CD14-positive monocyte (primary cell): ENCODE data around the gene PRR23B. TPM values are rescaled to one million over a fixed set of nuclear protein-coding genes. Genes with fewer than 3 reads are reported as not detected.

ENCODE experiments used
- DNase-seq, 3 donors: peaks; one replicate each; pipeline ENCODE4 v3.0.0-alpha.2; 2011 to 2022
- H2AFZ ChIP-seq: 2 replicates; pipeline ENCODE4 v1.6.0; 2012; ENCODE audit warnings: mild to moderate bottlenecking, low read depth, low read length, inconsistent platforms; ENCODE audit not compliant: insufficient read depth, poor library complexity, severe bottlenecking
- H3K27ac ChIP-seq, 2 donors: 1 replicate in 1 of 2; 2 replicates in 1 of 2; pipeline ENCODE4 v1.5.1; 2012 to 2013; ENCODE audit warnings: low read length in 2 of 2, control low read depth in 1 of 2, inconsistent platforms in 1 of 2, low read depth in 1 of 2, mild to moderate bottlenecking in 1 of 2
- H3K27me3 ChIP-seq, 2 donors: one replicate each; pipeline versions ENCODE4 v1.6.0 to v1.6.1; 2011 to 2013; ENCODE audit warnings: low read length in 2 of 2; ENCODE audit not compliant: control insufficient read depth in 2 of 2, insufficient read depth in 2 of 2
- H3K36me3 ChIP-seq, 2 donors: replicated peaks in 1 of 2; 1 replicate in 1 of 2; 2 replicates in 1 of 2; pipeline versions ENCODE4 v1.5.1 to v1.6.1; 2012 to 2013; ENCODE audit warnings: low read length in 2 of 2, control low read depth in 1 of 2, inconsistent platforms in 1 of 2, mild to moderate bottlenecking in 1 of 2; ENCODE audit not compliant: insufficient read depth in 2 of 2, control insufficient read depth in 1 of 2
- H3K4me1 ChIP-seq, 2 donors: 1 replicate in 1 of 2; 2 replicates in 1 of 2; pipeline versions ENCODE4 v1.5.1 to v1.6.1; 2012 to 2013; ENCODE audit warnings: low read length in 2 of 2, control low read depth in 1 of 2, inconsistent platforms in 1 of 2, mild to moderate bottlenecking in 1 of 2, moderate library complexity in 1 of 2; ENCODE audit not compliant: insufficient read depth in 2 of 2, control insufficient read depth in 1 of 2
- H3K4me2 ChIP-seq: replicated peaks from 2 replicates; pipeline ENCODE3; 2012; ENCODE audit warnings: low read length, moderate library complexity, mild to moderate bottlenecking; ENCODE audit not compliant: poor library complexity, severe bottlenecking; ENCODE audit errors: extremely low read depth
- H3K4me3 ChIP-seq, 3 experiments: fragments of 200-600 bp in 1 of 3; sonication (generic) in 1 of 3; replicated peaks in 1 of 3; 1 replicate in 2 of 3; 2 replicates in 1 of 3; pipeline ENCODE4 v1.5.1; 2011 to 2013; ENCODE audit warnings: low read length in 3 of 3, mild to moderate bottlenecking in 3 of 3, control low read depth in 2 of 3, low read depth in 2 of 3, inconsistent platforms in 1 of 3, moderate library complexity in 1 of 3
- H3K79me2 ChIP-seq: 2 replicates; pipeline ENCODE4 v1.6.0; 2012; ENCODE audit warnings: mild to moderate bottlenecking, control low read depth, inconsistent platforms, low read length, moderate library complexity; ENCODE audit not compliant: insufficient read depth
- H3K9ac ChIP-seq: 2 replicates; pipeline ENCODE4 v1.6.0; 2017; ENCODE audit warnings: low read length, mild to moderate bottlenecking; ENCODE audit not compliant: insufficient read depth, poor library complexity, severe bottlenecking
- H3K9me3 ChIP-seq, 2 donors: replicated peaks in 1 of 2; 1 replicate in 1 of 2; 2 replicates in 1 of 2; pipeline versions ENCODE4 v1.5.1 to v1.6.1; 2012 to 2013; ENCODE audit warnings: low read length in 2 of 2, control low read depth in 1 of 2; ENCODE audit not compliant: control insufficient read depth in 1 of 2, insufficient read depth in 1 of 2
- H4K20me1 ChIP-seq: 2 replicates; pipeline ENCODE4 v1.6.0; 2012; ENCODE audit warnings: mild to moderate bottlenecking, low read length, control low read depth, moderate library complexity; ENCODE audit not compliant: insufficient read depth
- H3K27ac Mint-ChIP-seq, 7 donors: one replicate each; pipeline ENCODE4 v1.8.0; 2020; ENCODE audit warnings: mild to moderate bottlenecking in 7 of 7, mixed read lengths in 7 of 7, moderate library complexity in 6 of 7, inconsistent platforms in 2 of 7
- H3K27me3 Mint-ChIP-seq, 3 donors: one replicate each; pipeline ENCODE4 v1.8.0; 2021 to 2022; ENCODE audit warnings: low read depth in 3 of 3, mild to moderate bottlenecking in 3 of 3, mixed read lengths in 3 of 3, moderate library complexity in 3 of 3, inconsistent platforms in 1 of 3
- H3K36me3 Mint-ChIP-seq, 2 donors: one replicate each; pipeline ENCODE4 v1.8.0; 2020; ENCODE audit warnings: mixed read lengths in 2 of 2, inconsistent platforms in 1 of 2, mild to moderate bottlenecking in 1 of 2
- H3K4me1 Mint-ChIP-seq: one replicate; pipeline ENCODE4 v1.8.0; 2020; ENCODE audit warnings: mild to moderate bottlenecking, mixed read lengths
- H3K4me3 Mint-ChIP-seq, 2 donors: one replicate each; pipeline ENCODE4 v1.8.0; 2020; ENCODE audit warnings: mild to moderate bottlenecking in 2 of 2, mixed read lengths in 2 of 2, moderate library complexity in 1 of 2
- H3K9me3 Mint-ChIP-seq, 7 donors: one replicate each; pipeline ENCODE4 v1.8.0; 2020 to 2022; ENCODE audit warnings: mixed read lengths in 7 of 7, mild to moderate bottlenecking in 6 of 7, moderate library complexity in 6 of 7, inconsistent platforms in 2 of 7
- CTCF ChIP-seq: fragments of 200-600 bp; IDR thresholded peaks from one replicate; pipeline ENCODE4 v1.8.0; 2022; ENCODE audit warnings: antibody characterized with exemption, mild to moderate bottlenecking
- WGBS: methylation state at CpG from one replicate; pipeline ENCODE4 v1.1.5; 2013; ENCODE audit warnings: missing lambda C conversion rate; ENCODE audit not compliant: insufficient coverage; 5-methylcytosine and 5-hydroxymethylcytosine counted together
- intact Hi-C, 2 donors: fragments of 100-400 bp; cut with micrococcal nuclease; formaldehyde crosslinking; loops; one replicate each; pipeline versions ENCODE4 v1.15.0 to v1.15.1; 2023
- polyA plus RNA-seq, 3 donors: library from polyadenylated mRNA; depleted of rRNA in 1 of 3; unstranded in 2 of 3; stranded (reverse) in 1 of 3; fragments of 300-500 nt in 2 of 3; fragments of >200 nt in 1 of 3; fragmentation: Illumina TruSeq in 2 of 3; gene quantifications; 1 replicate in 2 of 3; 2 replicates in 1 of 3; pipeline ENCODE4 v1.2.3, GENCODE V29; 2012 to 2021

The PRR23B gene
- polyA plus RNA-seq, 3 donors: not detected

- H3K9me3 ChIP-seq: no peaks in the 10 kb centered on the region
- no peaks in the 10 kb centered on the region for H3K79me2 ChIP-seq
- H3K4me1 ChIP-seq: no peaks in the 10 kb centered on the region
- H3K27me3 ChIP-seq: no peaks in the 10 kb centered on the region
- Mint-ChIP-seq H3K9me3 (peaks cover 0 to 1% (median 0%) of the 10 kb centered on the region in 7 donors), H3K4me3 (no peak overlapping the region), H3K4me1 (no peaks in the 10 kb centered on the region), H3K36me3 (no peaks in the 10 kb centered on the region), H3K27me3 (peaks cover 3 to 19% (median 10%) of the 10 kb centered on the region in 3 donors), H3K27ac (peak overlapping the region in 1 of 7 donors; percentile 61)
- no peak overlapping the region for H2AFZ ChIP-seq
- H3K9ac ChIP-seq: no peak overlapping the region
- no peak overlapping the region for H3K4me3 ChIP-seq
- intact Hi-C loops: no loop called here
- no peak overlapping the region for H3K4me2 ChIP-seq
- no peaks in the 10 kb centered on the region for H3K36me3 ChIP-seq
- TF ChIP-seq CTCF: no peak
- DNase-seq: no peak
- no peak overlapping the region for H3K27ac ChIP-seq
- WGBS: 100% methylated on average over 3 of the region's 8 CpGs
- no peaks in the 10 kb centered on the region for H4K20me1 ChIP-seq
Measured at GRCh38 chr3:138975351-138975750, 45.4 kb downstream of the PRR23B start.

- H3K4me3 Mint-ChIP-seq: no peak overlapping the region
- TF ChIP-seq CTCF: no peak
- no peak overlapping the region for H3K4me3 ChIP-seq
- no peak overlapping the region for H3K9ac ChIP-seq
- no peaks in the 10 kb centered on the region for H3K9me3 ChIP-seq
- intact Hi-C loops: no loop called here
- H3K4me1 Mint-ChIP-seq: no peaks in the 10 kb centered on the region
- H3K4me1 ChIP-seq: no peaks in the 10 kb centered on the region
- H3K36me3 Mint-ChIP-seq: no peaks in the 10 kb centered on the region
- H3K27me3 Mint-ChIP-seq: peaks cover 6 to 24% (median 9%) of the 10 kb centered on the region in 3 donors
- DNase-seq: no peak
- peaks cover 0 to 2% of the 10 kb centered on the region in 2 donors for H3K27me3 ChIP-seq
- no peak overlapping the region for H3K27ac ChIP-seq
- H4K20me1 ChIP-seq: no peaks in the 10 kb centered on the region
- peak overlapping the region in 1 of 7 donors; percentile 49 for H3K27ac Mint-ChIP-seq
- peaks cover 0 to 2% (median 0%) of the 10 kb centered on the region in 7 donors for H3K9me3 Mint-ChIP-seq
- no peak overlapping the region for H2AFZ ChIP-seq
- H3K4me2 ChIP-seq: no peak overlapping the region
- H3K36me3 ChIP-seq: no peaks in the 10 kb centered on the region
- WGBS: 78% methylated on average over 5 of the region's 5 CpGs
- H3K79me2 ChIP-seq: no peaks in the 10 kb centered on the region
Measured at GRCh38 chr3:138974462-138974861, 46.3 kb downstream of the PRR23B start.
